ENCODE results near the gene CLEC16A.

The CLEC16A gene

DNA sequence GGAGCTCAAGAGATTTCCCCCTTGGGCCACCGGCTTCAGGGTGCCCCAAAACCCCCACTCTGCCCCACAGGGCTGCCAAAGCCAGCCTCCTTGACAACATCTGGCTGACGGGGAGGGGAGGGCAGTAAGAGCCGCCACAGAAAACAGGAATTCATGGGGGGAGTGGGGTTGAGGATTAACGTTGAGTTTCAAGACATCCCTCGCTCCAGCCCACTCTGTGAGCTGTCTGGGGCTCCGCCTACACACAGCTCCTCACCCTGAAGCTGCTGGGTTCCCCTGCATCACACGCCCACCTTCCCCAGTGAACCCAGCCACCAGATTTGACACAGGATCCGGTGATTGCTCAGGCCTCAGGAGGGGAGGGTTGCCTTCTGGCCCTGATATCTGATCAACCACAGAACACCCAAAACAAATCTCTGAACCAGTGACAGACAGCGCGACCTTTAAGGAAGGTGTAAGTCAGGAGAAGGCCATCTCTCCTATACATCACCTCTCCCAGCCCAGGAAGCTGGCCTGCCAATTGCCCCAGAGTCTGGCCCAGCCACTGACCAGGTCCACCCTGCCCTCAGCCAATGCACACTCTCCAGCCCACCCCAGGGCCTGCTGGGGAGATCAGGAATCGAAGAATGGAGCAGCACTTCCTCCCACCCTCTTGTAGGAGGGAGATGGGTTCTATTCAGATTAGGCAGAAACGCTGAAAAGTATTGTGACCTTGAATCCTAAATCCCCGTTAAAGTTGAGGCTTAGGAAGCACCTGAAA, 132.1 kb downstream of the CLEC16A start:
- no peak for DNase-seq (ENCODE audit: extremely low read depth in 1 of 2, low read depth in 1 of 2)

GRCh38 chr16:11078812-11079459, 134.6 kb downstream of the CLEC16A start:
- DNase-seq (ENCODE audit: extremely low read depth in 1 of 2, low read depth in 1 of 2): no peak

DNA sequence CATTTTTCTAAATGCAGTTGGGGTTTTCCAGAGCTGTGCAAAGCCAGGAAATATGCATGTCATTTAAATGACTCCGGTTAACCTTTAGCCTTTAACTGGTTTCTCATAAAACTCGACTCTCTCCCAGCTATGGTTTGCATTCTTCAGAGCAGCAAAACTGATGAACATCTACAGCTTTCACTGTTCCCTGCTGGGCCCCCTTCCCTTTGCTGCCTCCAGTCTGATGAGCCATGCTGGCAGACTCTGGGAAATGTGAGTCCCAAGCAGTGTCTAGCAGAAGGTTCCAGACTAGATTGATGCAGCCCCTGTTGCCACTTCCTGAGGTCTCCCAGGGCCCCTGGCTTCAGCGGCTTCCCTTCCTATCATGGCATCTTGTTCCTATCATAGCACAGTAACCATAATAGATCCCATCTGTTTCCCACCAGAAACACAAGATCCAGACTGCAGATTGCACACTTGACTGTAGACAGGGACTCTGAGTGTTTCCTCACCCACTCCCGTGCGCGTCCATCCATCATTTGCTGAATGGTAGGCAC, 135.4 kb downstream of the CLEC16A start:
- DNase-seq (ENCODE audit: extremely low read depth in 1 of 2, low read depth in 1 of 2): no peak

GRCh38 chr16:11080327-11080967, 136.1 kb downstream of the CLEC16A start:
- no peak for DNase-seq (ENCODE audit: extremely low read depth in 1 of 2, low read depth in 1 of 2)

DNA sequence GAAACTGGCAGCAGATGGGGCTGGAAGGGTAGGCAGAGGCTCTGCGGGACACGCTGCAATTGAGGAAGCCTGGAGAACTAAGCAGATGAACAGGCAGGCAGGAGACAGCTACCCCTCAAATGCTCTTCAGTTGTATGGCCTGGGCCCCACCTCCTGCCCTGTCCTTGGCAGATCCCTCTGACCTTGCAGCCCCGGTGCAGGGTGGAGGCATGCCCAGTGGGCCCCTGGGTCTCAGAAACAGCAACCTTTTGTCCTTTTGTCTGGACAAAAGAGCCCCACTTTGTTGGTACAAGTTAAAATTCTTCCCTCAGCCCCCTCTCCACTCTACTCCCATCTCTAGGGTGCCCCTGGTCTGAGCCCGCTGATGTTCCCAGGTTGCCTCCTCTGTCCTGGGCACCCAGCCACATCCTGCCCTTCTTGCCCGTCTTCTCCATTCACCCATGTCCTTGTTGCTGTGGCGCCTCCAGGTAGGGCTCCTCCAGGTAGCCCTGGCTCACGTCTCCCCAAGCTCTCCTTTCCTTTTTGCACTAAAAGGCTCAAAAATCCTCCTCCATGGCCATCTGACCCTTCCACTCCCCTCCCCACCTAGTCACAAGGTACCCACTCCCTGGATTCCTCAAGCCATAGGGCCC, 136.8 kb downstream of the CLEC16A start:
- DNase-seq (ENCODE audit: extremely low read depth in 1 of 2, low read depth in 1 of 2): no peak

GRCh38 chr16:11082108-11082859, 137.9 kb downstream of the CLEC16A start:
- no peak for DNase-seq (ENCODE audit: extremely low read depth in 1 of 2, low read depth in 1 of 2)

DNA sequence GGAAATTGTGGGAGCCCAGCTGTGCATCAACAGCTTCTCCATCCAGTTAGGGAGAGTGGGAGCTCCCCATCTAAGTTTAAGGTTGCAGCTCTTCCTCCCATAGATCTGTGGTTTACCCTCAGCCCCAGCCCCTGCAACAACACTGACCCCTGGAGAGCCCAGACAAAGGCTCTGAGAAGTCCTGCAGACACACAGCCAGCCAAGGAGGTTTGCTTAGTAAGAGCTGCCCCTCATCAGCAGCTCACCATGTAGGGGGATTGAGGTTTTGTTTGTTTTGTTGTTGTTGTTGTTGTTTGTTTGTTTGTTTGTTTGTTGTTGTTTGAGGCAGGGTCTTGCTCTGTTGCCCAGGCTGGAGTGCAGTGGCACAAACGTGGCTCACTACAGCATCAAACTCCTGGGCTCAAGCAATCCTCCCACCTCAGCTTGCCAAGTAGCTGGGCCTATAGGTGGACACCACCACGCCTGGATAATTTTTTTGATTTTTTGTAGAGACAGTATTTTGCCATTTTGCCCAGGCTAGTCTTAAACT, 138.6 kb downstream of the CLEC16A start:
- no peak for DNase-seq (ENCODE audit: extremely low read depth in 1 of 2, low read depth in 1 of 2)

GRCh38 chr16:11084484-11084875, 140.1 kb downstream of the CLEC16A start:
- no peak for DNase-seq (ENCODE audit: extremely low read depth in 1 of 2, low read depth in 1 of 2)

- DNase-seq (ENCODE audit: extremely low read depth in 1 of 2, low read depth in 1 of 2): no peak
Observed at GRCh38 chr16:11084876-11085485, 140.6 kb downstream of the CLEC16A start.

DNA sequence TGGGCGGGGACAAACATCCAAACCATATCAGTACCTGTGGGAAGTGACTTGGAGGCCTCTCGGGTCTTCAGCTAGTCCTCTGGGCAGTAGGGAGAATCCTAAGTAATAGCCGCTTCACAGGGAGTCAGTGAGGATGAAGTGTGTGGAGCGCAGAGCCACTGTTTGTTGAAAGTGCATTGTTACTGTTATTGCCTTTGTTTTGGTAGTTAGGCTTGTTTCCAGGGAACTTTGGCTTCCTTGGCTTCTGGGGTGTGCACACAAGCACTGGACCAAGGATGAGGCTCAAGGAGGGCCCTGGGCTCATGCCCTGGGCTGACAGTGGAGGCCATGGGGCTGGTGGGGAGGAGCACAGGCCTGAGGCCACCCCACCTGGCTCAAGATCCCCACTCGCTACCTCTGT, 141.6 kb downstream of the CLEC16A start:
- no peak for DNase-seq (ENCODE audit: extremely low read depth in 1 of 2, low read depth in 1 of 2)

DNA sequence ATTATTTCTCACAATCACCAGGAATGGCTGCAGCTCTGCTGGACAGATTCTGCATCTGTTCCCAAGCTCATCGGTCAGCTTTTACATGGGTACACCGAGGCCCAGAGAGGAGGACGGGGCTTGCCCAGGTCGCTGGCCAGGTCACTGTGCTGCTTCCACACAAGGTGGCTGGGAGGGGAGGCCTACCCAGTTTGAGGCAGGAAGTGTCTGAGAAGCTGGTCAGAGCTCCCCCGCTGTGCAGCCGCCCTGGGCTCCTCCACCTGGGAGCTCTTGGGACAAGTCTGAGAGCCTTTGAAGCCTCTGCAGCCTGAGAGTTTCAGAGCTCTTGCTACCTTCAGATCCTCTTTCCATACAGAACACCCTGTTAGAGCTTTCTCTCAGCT, 143.3 kb downstream of the CLEC16A start:
- DNase-seq (ENCODE audit: extremely low read depth in 1 of 2, low read depth in 1 of 2): no peak

DNA sequence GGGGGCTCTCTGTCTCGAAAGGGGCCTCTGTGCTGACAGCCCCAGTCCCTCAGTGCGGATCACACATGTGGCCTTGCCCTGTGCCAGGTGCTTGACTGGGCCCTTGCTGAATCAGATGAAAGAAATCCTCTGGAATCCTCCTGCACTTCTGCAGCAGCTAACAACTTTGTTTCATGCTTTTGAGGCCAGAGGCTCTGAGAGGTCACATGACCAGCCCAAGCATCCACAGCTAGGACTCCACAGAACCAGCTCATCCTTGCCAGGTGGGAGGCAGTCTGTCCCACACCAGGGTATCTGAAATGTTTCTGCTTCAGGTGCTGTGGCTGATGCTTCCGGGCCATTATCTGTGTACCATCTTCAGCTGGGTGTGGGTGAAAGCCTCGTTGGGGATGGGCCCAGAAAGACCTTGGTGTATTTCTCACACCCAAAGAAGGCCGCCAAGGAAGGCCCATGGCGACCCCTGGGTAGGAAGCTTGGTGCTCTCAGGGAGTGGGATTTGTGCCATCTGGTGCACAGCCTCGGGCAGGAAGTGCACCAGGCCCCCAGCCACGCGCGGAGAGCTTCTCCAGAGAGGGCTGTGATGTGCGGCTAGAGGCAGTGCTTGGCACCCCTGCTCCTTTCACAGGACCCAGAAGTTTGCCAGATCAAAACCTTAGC, 143.8 kb downstream of the CLEC16A start:
- DNase-seq (ENCODE audit: extremely low read depth in 1 of 2, low read depth in 1 of 2): no peak

DNA sequence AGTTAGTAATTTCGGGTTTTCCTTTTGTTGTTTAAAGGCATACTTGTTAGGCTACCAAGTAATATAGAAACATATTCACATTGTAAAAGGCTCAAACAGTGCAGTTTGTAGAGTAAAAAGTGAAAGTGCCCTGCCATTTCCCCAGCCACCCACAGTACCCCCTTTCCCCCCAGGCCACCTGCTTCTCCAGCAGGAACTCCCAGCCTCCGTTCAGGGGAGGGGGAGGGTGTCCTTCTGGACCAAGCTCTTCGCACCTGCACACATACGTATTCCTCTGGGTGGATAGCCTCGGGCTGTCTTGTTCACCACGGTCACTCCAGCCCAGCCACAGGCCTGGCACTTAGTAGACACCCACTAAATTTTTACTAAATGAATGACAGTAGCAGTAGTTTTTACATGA, 144.5 kb downstream of the CLEC16A start:
- DNase-seq (ENCODE audit: extremely low read depth in 1 of 2, low read depth in 1 of 2): no peak

- DNase-seq (ENCODE audit: extremely low read depth in 1 of 2, low read depth in 1 of 2): no peak
Observed at GRCh38 chr16:11089504-11090124, 145.2 kb downstream of the CLEC16A start.

GRCh38 chr16:11090232-11090631, 145.9 kb downstream of the CLEC16A start:
- DNase-seq (ENCODE audit: extremely low read depth in 1 of 2, low read depth in 1 of 2): no peak

DNA sequence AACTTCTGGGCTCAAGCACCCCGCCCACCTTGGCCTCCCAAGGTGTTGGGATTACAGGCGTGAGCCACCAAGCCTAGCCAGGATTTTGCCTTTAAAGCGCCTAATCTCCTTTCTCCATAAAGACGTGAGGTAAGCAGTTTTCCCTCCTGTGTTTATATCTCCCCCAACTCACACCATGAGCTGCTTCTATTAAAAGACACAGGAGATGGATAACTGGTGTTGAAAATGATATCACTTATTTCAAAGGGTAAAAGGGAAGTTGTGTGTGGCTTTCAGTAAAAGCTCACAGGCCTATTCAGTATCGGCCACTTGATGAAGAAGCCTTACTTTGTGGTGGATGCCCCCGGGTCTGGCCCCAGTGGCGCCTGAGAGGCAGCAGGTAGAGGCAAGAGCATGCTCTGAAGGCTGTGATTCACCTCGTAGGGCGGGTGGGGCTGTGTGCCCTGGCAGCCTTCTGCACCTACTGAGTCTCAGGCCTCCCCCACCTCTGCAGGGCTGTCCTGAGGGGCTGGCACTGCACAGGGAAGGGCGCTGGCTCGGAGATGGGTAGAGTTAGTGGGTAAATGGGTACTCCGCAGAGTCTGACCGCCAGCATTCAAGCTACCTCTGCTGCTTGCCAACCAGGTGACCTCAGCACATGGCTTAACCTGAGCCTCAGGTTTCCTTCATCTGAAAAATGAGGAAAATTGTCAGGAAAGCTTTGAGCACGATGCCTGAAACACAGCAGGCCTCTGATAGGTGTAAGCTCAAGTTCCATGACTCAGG, 146.8 kb downstream of the CLEC16A start:
- DNase-seq (ENCODE audit: extremely low read depth in 1 of 2, low read depth in 1 of 2): no peak

DNA sequence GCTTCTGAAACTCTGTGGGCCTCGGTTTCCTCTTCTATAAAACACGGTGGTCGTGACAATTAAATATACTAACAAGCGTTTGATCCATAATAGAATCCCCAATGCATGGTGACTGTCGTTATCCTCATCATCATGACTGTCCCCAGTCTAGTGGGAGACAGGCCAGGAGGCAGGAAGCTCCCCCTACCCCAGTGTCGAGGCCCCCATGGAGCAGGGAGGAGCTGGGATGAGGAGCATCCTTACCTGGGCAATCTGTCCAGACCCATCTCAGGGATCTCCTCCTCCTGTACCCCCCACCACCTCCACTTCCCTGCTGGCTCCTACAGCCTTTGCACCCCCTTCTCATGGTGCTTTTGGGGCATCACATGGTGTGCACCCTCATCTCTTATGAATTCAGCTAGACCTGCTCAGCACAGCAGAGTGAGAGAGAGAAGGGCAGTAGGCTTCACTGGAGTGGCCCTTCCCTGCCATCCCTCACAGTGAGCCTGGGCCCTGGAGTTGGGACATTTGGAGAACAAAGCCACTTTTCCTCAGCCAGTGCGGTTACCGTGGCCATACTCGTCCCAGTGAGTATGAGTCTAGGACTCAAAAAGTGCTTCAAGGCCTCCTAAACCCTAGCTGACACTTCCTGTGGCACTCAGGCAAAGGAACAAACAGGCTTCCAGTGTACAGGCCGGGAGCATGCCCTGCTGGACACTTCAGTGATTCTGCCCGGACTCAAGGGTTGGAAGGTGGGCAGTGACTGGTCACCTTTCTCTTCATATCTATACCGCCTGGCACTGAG, 148.6 kb downstream of the CLEC16A start:
- DNase-seq (ENCODE audit: extremely low read depth in 1 of 2, low read depth in 1 of 2): no peak

Measured in activated CD8-positive, alpha-beta memory T cell treated with anti-CD3 and anti-CD28 coated beads for 1 hour (primary cell).